Activated CD4-positive, alpha-beta T cell treated with anti-CD3 and anti-CD28 coated beads for 48 hours (primary cell): Measurements from ENCODE around the gene LIM2.

ENCODE experiments used
- DNase-seq: peaks from one replicate; pipeline ENCODE4 v3.0.0-alpha.2; 2020

Gene LIM2

DNA sequence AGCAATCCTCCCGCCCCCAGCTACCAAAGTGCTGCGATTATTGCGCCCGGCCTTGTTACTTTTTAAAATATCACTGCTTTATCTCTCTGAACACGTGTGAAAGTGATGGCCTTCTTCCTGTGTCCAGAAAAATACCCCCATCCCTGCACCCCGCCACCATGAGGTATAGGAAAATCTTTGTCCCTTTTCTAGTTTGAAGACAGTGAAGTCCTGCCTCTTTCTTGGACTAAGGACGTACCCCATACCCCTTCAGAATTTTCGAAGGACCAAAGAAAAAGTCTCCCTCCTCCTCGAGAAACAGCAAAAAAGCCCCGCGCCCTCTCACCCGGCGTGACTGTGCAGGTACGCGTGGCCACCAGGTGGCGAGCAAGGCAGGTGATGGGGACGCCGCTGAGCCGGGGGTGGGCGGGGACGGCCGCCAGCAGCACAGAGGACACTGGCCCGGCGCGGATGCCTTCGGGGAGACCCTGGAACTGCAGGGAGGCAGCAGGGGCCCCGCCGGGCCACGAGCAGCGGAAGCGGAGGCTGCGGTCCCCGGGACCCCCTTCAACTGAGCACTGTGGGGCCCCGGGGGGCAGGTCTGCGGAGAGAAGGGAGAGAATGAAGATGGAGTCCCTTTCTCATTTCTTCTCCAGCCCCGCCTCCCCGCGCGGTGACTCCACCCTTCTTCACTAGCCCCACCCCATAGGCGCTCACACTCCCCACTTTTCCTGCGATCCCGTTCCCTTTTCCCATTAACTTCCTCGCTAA is 49.0 kb downstream of the LIM2 start:
- peak; percentile 94 for DNase-seq

DNA sequence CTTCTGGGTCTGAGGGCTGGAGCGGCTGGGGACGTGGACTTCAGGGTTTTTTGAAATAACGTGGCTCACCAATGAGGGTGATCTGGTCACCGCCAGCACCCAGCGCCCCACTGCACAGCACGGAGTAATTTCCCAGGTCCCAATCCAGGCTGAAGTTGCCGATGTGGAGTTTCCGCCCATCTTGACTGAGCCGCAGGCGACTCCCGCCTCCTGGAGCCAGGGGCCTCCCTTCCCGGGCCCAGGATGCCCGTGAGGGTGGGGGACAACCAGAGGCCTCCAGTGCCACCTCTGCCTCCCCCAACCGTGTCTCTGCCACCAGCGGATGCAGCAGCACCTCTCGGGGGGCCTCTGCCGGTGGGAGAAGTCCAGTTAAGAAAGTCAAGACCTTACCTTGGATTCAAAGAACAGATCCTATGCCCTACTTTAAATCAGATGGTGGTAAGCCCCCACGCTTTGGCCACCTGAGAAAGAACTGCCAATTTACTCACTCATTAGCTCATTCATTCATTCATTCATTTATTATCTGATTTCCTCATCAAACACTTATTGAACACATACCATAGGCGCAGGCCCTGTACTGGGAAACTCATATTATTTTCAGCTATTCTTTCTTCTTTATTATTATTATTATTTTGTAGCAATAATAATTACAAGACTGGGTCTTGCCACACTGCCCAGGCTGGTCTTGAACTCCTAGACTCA is 49.8 kb downstream of the LIM2 start:
- DNase-seq = no peak

GRCh38 chr19:51337141-51337860 is 50.5 kb downstream of the LIM2 start:
- DNase-seq = no peak

GRCh38 chr19:51333836-51334460 is 53.8 kb downstream of the LIM2 start:
- peak; percentile 54 for DNase-seq

DNA sequence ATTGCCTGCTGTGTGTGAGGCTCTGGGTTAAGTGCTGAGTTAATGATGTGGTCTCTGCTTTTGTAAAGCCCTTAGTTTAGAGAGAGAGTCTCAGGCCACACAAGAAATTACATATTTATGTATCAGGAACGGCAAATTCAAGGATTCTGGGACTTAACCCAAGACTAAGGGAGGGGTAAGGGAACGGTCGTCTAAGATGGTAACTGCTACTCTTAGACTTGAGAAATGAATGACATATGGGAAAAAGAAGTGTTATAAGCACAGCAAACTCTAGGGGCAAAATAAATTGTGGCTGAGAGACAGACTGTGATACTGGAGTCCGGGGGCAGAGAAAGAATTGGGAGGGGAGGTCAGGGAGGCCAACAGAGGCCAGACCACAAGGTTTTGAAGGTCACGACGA is 56.1 kb downstream of the LIM2 start:
- DNase-seq = no peak

DNA sequence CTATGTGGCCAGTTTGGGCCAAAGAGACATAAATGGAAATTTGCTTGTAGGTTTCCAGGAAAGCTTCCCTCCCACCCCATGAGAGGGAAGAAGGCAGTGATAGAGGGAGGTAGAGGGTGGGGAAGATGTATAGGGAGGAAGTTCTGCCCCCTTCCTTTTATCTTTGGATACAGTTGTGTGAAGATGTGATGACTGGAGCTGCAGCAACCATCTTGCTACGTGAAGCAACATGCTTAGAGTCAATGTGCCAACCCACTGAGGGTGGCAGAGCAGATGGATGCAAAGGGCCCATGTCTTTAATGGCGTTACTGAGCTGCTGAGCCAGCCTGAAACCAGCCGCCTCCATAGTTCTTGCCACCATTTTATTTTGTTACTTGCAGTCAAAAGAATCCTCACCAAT is 56.6 kb downstream of the LIM2 start:
- DNase-seq = no peak

DNA sequence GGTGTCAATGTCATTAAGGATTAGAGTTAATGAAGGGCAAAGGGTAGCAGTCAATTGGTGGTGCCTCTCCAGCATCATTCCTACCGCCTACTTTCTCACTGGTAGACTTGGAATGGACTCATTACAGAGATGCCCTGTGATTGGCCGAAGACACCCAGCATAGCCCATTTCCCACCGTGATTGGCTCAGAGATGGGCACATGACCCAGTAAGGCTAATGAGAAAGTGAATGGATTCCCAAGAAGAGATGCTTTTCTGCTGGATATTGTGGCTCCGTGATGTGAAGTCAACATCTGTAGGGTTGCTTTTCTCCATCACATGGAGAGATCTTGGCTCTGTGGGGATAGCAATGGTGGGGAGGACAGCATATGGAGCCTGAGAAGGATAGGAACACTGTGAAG is 57.4 kb downstream of the LIM2 start:
- no peak for DNase-seq
